Hematopoietic multipotent progenitor cell treated with erythropoietin and hydrocortisone succinate and interleukin-3 and kit ligand, for 4 days (in vitro differentiated cells): ENCODE results near the gene PCNX4.

Source experiments
- DNase-seq: peaks from one replicate; pipeline ENCODE4 v3.0.0-alpha.2; 2015

The PCNX4 gene

GRCh38 chr14:60175255-60175902 is 83.7 kb downstream of the PCNX4 start:
- DNase-seq: no peak

DNA sequence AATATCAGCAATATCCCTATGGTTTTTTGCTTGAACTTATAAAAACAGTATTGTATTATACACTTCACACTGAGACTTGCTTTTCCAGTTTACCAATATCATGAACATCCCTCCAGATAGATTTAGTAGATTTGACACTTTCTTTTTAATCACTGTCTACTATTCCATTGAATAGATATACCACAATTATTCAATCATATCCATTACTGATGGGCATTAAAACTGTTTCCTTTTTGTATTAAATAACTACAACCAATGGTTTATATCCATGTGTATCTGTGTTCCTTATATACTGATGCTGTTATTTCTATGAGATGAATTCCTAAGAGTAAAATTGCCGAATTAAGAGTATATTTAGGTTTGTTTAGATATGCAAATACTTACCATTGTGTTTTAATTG is 86.4 kb downstream of the PCNX4 start:
- DNase-seq: no peak

- DNase-seq: no peak
Measured at GRCh38 chr14:60178820-60179219, 87.1 kb downstream of the PCNX4 start.

DNA sequence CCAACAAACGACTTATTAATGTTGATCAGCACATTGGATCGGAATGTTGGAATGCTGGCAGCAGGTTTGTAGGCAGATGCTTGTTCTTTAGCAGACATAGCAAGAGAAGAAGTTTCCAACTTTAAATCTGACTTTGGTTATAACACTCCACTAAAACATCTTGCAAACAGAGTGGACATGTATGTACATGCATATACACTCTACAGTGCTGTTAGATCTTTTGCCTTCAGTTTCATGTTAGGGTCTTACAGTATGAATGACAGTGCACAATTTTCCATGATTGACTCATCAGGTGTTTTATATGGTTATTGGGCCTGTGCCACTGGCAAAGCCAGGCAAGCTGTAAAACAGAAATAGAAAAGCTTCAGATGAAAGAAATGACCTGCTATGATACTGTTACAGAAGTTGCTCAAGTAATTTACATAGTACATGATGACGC is 87.7 kb downstream of the PCNX4 start:
- DNase-seq: no peak

DNA sequence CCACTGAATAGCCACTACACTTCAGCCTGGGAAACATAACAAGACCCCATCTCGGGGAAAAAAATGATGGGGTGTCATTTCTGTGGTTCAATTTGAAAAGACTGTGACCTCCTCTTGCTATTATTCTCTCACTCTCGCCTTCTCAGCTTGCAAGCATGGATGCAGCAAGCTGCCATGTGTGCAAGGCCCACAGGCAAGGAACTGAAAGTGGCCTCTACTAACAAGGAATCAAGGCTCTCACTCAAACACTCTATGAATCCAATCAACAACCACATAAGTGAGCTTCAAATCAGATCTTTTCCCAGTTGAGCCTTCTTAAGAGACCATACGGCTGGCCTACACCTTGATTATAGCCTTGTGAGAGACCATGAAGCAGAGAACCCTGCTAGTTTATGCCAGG is 91.4 kb downstream of the PCNX4 start:
- DNase-seq: no peak

GRCh38 chr14:60183741-60184140 is 92.0 kb downstream of the PCNX4 start:
- peak; percentile 33 for DNase-seq

GRCh38 chr14:60184146-60184904 is 92.6 kb downstream of the PCNX4 start:
- DNase-seq: peak; percentile 91

GRCh38 chr14:60184905-60185555 is 93.3 kb downstream of the PCNX4 start:
- peak; percentile 57 for DNase-seq

DNA sequence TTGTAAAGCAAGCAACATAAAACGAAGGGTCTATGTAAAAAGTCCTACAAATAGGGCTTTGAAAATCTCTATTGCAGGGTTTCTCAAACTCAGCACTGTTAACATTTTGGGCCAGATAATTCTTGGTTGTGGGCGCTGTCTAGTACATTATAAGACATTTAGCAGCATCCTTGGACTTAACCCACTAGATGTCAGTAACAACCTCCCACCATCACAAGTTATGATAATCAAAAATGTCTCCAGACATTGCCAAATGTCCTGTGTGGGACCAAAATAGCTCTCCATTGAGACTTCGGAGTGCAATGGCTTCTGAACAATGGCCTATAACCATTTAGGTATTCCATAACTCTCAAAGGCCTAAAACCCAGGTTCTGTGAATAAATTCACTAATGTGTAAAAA is 96.4 kb downstream of the PCNX4 start:
- DNase-seq: peak; percentile 72

DNA sequence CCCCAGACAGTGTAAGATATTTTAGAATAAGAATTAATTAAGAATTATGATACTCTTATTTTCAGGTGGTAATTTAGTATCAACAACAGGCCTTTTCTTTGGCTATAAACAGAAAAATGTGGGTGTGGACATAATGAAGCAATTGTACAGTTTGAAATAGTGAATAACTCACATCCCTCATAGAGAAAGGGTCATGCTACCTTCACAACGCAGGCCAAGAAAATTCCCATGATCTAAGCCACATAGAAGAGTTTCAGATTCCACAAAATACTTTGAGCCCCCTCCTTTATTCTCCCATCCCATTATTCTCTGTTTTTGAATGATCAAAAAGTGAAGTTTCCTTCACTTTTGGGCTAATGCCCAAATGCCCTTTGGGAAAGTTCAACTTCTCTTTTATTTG is 97.0 kb downstream of the PCNX4 start:
- DNase-seq: no peak

- no peak for DNase-seq
Measured at GRCh38 chr14:60189923-60190840, 98.5 kb downstream of the PCNX4 start.

DNA sequence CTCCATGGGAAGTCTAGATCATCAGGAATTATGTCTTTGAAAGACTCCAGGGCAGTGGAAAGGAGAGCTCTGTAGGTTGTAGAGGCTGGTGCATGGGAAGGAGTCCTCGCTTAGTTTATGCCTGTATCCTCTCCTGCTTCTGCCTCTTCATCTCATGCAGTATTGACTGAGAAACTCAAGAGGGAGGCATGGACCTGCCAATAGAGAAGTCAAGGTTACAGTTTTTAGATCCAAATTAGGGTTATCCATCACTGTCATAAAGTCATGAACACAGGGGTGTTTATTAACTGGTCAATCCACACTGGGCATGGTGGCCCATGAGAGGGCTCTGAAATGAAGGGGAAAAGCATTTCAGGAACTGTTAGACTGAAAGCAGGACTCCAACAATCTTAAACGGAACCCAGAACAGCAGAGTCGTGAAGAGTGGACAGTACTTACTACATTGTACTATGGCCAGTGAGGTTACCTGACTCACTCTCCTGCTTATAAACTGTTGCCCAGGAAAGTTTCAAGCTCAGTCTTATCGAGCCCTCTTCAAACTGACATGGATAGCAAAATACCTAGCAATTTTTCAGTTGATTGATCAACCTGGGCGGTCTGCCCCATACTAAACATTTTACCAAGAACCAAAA is 103.6 kb downstream of the PCNX4 start:
- DNase-seq: peak; percentile 79

GRCh38 chr14:60196291-60196690 is 104.6 kb downstream of the PCNX4 start:
- DNase-seq: peak; percentile 89

GRCh38 chr14:60197629-60198303 is 106.0 kb downstream of the PCNX4 start:
- peak; percentile 18 for DNase-seq

DNA sequence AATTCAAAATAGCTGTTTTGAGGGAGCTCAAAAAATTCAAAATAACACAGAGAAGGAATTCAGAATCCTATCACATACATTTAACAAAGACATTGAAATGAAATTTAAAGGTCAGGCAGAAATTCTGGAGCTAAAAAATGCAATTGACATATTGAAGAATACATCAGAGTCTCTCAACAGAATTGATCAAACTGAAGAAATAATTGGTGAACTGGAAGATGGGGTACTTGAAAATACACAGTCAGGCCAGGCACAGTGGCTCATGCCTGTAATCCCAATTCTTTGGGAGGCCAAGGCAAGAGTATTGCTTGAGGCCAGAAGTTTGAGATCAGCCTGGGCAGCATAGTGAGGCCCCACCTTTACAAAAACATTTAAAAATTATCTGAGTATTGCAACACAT is 107.6 kb downstream of the PCNX4 start:
- no peak for DNase-seq

DNA sequence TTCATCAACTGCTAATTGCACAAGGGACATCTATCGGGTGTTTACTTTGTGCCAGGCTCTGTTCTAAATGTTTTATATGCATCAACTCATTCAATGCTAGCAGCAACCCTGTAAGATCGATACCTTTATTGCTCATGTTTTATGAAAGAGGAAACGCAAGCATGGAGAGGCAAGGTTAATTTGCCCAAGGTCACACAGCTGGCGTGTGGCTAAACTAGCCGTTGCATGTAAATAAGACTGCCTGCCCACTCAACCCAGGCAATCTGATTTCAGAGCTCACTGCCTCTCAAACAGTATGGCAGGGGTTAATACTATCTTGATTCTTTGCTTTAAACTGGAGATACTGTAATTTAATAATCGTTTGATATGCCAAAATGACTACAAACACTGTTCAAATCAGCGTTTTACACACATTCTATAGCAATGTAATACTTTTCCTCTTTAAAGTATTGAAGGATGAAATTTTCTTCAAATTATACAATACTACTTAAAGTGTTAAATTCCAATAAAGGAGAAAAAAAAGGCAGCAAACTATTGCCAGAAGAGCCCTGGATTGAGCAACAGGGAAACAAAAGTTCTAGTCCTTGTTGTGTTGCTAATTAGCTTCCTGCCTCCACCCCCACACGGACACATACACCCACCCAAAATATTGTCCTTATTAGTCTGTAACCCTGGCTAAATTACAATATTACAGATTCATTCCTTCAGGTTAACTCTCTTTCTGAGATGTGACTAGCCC is 112.5 kb downstream of the PCNX4 start:
- DNase-seq: no peak

DNA sequence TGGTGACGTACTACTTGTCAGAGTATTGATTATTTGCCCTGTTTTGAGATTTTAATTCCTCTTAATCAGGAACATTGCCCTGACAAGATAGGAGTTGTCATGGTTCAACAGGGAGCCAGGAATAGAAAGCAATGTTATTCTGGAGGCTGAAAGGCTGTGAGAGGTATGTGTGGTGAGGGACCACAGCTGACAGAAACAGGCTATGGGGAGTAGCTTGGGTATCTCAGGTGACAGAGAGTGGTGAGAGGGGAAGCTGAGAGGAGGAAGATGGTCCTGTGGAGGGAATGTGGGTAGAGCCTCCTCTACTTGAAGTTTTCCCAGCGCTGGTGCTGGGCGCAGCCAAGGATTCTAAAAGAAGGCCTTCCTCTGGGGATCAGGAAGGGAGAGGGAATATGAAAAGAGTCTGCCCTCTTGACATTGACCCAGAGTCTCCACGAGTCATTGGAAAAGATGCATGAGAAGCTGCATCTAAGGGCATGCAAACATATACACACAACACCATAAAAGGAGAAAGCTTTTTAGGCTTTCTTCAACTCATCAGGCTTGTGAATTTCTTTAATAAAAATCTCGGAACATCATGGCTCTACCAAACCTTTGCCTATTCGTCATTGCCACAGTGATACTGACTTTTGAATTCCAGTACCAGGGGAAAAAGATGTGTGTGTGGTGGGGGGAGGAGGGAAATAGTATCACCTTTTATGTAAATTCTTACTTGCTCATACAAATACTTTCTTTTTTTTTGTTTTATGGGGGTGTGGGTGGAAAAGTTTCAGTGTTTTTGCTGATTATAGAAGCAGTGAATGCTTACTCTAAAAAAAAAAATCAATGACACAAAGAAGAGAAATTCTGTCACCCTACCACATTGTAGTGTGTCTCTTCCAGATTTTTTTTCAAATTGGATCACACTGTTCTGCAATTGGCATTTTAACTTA is 113.4 kb downstream of the PCNX4 start:
- no peak for DNase-seq

DNA sequence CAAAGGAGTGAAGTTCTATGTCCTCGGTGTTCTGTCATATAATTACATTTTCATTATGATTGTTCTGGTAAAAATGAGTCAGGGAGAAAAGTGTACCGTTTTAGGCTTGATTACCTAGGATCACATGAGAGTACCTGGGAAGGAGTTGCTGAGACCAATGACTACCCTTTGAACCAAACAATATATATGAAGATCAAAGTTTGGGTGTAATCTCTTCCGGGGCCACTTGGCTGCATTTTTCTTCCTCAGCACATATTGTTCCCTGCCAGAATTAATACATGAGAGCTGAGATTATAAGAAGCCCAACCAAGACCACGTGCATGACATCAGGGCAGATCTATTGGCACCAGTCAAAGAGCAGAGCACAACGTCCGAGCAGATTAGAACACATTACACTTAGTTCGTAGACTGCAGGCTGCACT is 114.5 kb downstream of the PCNX4 start:
- DNase-seq: no peak

DNA sequence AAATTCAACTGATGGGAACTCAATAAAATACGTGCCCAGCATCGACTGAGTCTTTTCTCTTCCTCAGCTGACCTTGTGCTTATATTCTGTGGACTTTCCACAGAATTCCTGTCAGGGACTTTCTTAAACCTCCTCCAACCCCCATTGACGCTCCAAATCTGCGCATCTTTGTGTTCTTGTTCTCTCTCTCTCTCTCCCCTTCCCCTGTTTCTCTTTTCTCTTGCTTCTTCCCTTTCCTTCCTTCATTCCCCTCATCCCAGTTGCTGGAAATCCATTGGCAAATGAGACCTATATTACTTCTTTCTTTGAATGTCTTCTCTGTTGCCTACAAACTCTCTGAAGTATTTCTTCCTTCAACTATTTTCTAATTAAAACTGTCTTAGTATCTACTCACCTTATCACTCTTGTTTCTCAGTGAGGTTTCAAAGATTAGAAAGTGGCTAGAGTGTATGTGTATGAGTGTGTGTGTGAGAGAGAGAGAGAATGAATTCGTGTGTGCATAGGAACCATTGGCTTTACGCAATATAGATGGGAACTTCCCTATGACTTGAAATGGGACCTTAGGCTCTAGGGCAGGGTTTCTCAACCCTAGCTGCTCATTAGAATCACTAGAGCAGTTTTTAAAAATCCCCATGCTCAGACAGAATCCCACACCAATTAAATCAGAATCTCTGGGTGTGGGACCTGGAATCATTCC is 115.3 kb downstream of the PCNX4 start:
- DNase-seq: peak; percentile 43
